Memory B cell (primary cell): ENCODE results near the gene GRID2.
"Not testable (repeated sequence)": the region's sequence is repeated elsewhere in the genome, so short reads cannot be mapped to it uniquely, and the experiment has no call there.

Experiments used
- ATAC-seq: fragments of 150-1000 bp; cut with Tn5 transposase; 2 replicates; pipeline ENCODE4 v1.10.0; 2021; ENCODE audit warnings: low read depth, mild to moderate bottlenecking, moderate library complexity
- DNase-seq, 2 donors: peaks; one replicate each; pipeline ENCODE4 v3.0.0; 2022; ENCODE audit warnings: low spot score in 2 of 2
- H3K27ac Mint-ChIP-seq: one replicate; pipeline ENCODE4 v1.8.0; 2022; ENCODE audit warnings: mild to moderate bottlenecking, moderate library complexity, mixed read lengths
- H3K27me3 Mint-ChIP-seq: one replicate; pipeline ENCODE4 v1.8.0; 2022; ENCODE audit warnings: mixed read lengths
- H3K36me3 Mint-ChIP-seq: one replicate; pipeline ENCODE4 v1.8.0; 2022; ENCODE audit warnings: mild to moderate bottlenecking, mixed read lengths
- H3K4me1 Mint-ChIP-seq: one replicate; pipeline ENCODE4 v1.8.0; 2022; ENCODE audit warnings: mixed read lengths
- H3K4me3 Mint-ChIP-seq: one replicate; pipeline ENCODE4 v1.8.0; 2022; ENCODE audit warnings: mild to moderate bottlenecking, moderate library complexity, mixed read lengths
- H3K9me3 Mint-ChIP-seq: one replicate; pipeline ENCODE4 v1.8.0; 2022; ENCODE audit warnings: mixed read lengths

The GRID2 gene

GRCh38 chr4:92433272-92433758 lies 129.5 kb downstream of the GRID2 start:
- Mint-ChIP-seq H3K27me3 (no peaks in the 10 kb centered on the region), H3K9me3 (peaks cover 4% of the 10 kb centered on the region), H3K4me1 (no peaks in the 10 kb centered on the region), H3K36me3 (no peaks in the 10 kb centered on the region), H3K27ac (no peak overlapping the region), H3K4me3 (no peak overlapping the region)
- no peak for DNase-seq
- ATAC-seq: no peak

- not testable (repeated sequence) for H3K4me1 Mint-ChIP-seq, H3K36me3 Mint-ChIP-seq, ATAC-seq, H3K4me3 Mint-ChIP-seq, H3K27me3 Mint-ChIP-seq, DNase-seq, H3K27ac Mint-ChIP-seq, H3K9me3 Mint-ChIP-seq
Measured at GRCh38 chr4:92438722-92439121, 135.0 kb downstream of the GRID2 start.

- H3K4me3 Mint-ChIP-seq, H3K9me3 Mint-ChIP-seq, DNase-seq, H3K27ac Mint-ChIP-seq, ATAC-seq, H3K4me1 Mint-ChIP-seq, H3K27me3 Mint-ChIP-seq, H3K36me3 Mint-ChIP-seq: not testable (repeated sequence)
Measured at GRCh38 chr4:92442131-92442530, 138.4 kb downstream of the GRID2 start.

GRCh38 chr4:92444143-92444843 lies 140.5 kb downstream of the GRID2 start:
- not testable (repeated sequence) for H3K27ac Mint-ChIP-seq, H3K4me1 Mint-ChIP-seq, H3K36me3 Mint-ChIP-seq, H3K9me3 Mint-ChIP-seq, DNase-seq, H3K4me3 Mint-ChIP-seq, ATAC-seq, H3K27me3 Mint-ChIP-seq

- Mint-ChIP-seq H3K4me1 (no peaks in the 10 kb centered on the region), H3K27me3 (no peaks in the 10 kb centered on the region), H3K4me3 (no peak overlapping the region), H3K9me3 (peaks cover 7% of the 10 kb centered on the region), H3K36me3 (no peaks in the 10 kb centered on the region), H3K27ac (no peak overlapping the region)
- DNase-seq: no peak
- ATAC-seq: no peak
Measured at GRCh38 chr4:92445127-92445526, 141.4 kb downstream of the GRID2 start.

GRCh38 chr4:92447255-92447905 lies 143.6 kb downstream of the GRID2 start:
- Mint-ChIP-seq H3K27ac (no peak overlapping the region), H3K4me3 (no peak overlapping the region), H3K9me3 (peaks cover 1% of the 10 kb centered on the region)

GRCh38 chr4:92448176-92448575 lies 144.4 kb downstream of the GRID2 start:
- not testable (repeated sequence) for H3K36me3 Mint-ChIP-seq, ATAC-seq, H3K4me3 Mint-ChIP-seq, DNase-seq, H3K27me3 Mint-ChIP-seq, H3K4me1 Mint-ChIP-seq, H3K9me3 Mint-ChIP-seq, H3K27ac Mint-ChIP-seq

More at GRCh38 chr4:92447255-92447905, 143.6 kb downstream of the GRID2 start:
- no peaks in the 10 kb centered on the region for H3K36me3 Mint-ChIP-seq
- ATAC-seq: no peak
- no peak for DNase-seq
- H3K27me3 Mint-ChIP-seq: no peaks in the 10 kb centered on the region
- H3K4me1 Mint-ChIP-seq: no peaks in the 10 kb centered on the region

- H3K27me3 Mint-ChIP-seq: no peaks in the 10 kb centered on the region
Measured at GRCh38 chr4:92450694-92451093, 146.9 kb downstream of the GRID2 start.

GRCh38 chr4:92451782-92452181 lies 148.0 kb downstream of the GRID2 start:
- no peak for ATAC-seq
- no peaks in the 10 kb centered on the region for H3K27me3 Mint-ChIP-seq
- H3K27ac Mint-ChIP-seq: no peak overlapping the region
- no peaks in the 10 kb centered on the region for H3K36me3 Mint-ChIP-seq
- DNase-seq: no peak
- peaks cover 3% of the 10 kb centered on the region for H3K9me3 Mint-ChIP-seq
- H3K4me1 Mint-ChIP-seq: no peaks in the 10 kb centered on the region
- H3K4me3 Mint-ChIP-seq: no peak overlapping the region

More at GRCh38 chr4:92450694-92451093, 146.9 kb downstream of the GRID2 start:
- Mint-ChIP-seq H3K36me3 (no peaks in the 10 kb centered on the region), H3K4me1 (no peaks in the 10 kb centered on the region), H3K4me3 (no peak overlapping the region), H3K9me3 (peaks cover 3% of the 10 kb centered on the region), H3K27ac (no peak overlapping the region)
- ATAC-seq (no peak), DNase-seq (no peak)

GRCh38 chr4:92452383-92452782 lies 148.6 kb downstream of the GRID2 start:
- H3K27me3 Mint-ChIP-seq, H3K9me3 Mint-ChIP-seq, H3K36me3 Mint-ChIP-seq, ATAC-seq, H3K27ac Mint-ChIP-seq, DNase-seq, H3K4me1 Mint-ChIP-seq, H3K4me3 Mint-ChIP-seq: not testable (repeated sequence)

GRCh38 chr4:92455329-92455839 lies 151.6 kb downstream of the GRID2 start:
- H3K9me3 Mint-ChIP-seq: peaks cover 3% of the 10 kb centered on the region
- no peaks in the 10 kb centered on the region for H3K4me1 Mint-ChIP-seq
- H3K36me3 Mint-ChIP-seq: no peaks in the 10 kb centered on the region
- DNase-seq (no peak), ATAC-seq (no peak)
- H3K27me3 Mint-ChIP-seq: no peaks in the 10 kb centered on the region
- H3K4me3 Mint-ChIP-seq: no peak overlapping the region
- H3K27ac Mint-ChIP-seq: no peak overlapping the region

GRCh38 chr4:92455951-92456350 lies 152.2 kb downstream of the GRID2 start:
- Mint-ChIP-seq H3K9me3 (peaks cover 3% of the 10 kb centered on the region), H3K4me1 (no peaks in the 10 kb centered on the region), H3K27me3 (no peaks in the 10 kb centered on the region), H3K4me3 (no peak overlapping the region), H3K36me3 (no peaks in the 10 kb centered on the region), H3K27ac (no peak overlapping the region)
- DNase-seq (no peak), ATAC-seq (no peak)

- H3K27ac Mint-ChIP-seq: no peak overlapping the region
Measured at GRCh38 chr4:92461732-92462131, 158.0 kb downstream of the GRID2 start.

GRCh38 chr4:92477298-92477697 lies 173.5 kb downstream of the GRID2 start:
- Mint-ChIP-seq H3K4me1 (no peaks in the 10 kb centered on the region), H3K36me3 (no peaks in the 10 kb centered on the region), H3K9me3 (peaks cover 2% of the 10 kb centered on the region), H3K4me3 (no peak overlapping the region), H3K27me3 (no peaks in the 10 kb centered on the region), H3K27ac (no peak overlapping the region)
- DNase-seq (no peak), ATAC-seq (no peak)

More at GRCh38 chr4:92461732-92462131, 158.0 kb downstream of the GRID2 start:
- H3K9me3 Mint-ChIP-seq: peaks cover 2% of the 10 kb centered on the region
- DNase-seq (no peak), ATAC-seq (no peak)
- H3K4me1 Mint-ChIP-seq: no peaks in the 10 kb centered on the region
- no peak overlapping the region for H3K4me3 Mint-ChIP-seq
- H3K27me3 Mint-ChIP-seq: no peaks in the 10 kb centered on the region
- no peaks in the 10 kb centered on the region for H3K36me3 Mint-ChIP-seq
